HFF-Myc (cell line): Measurements from ENCODE around the gene PHACTR2.

Source experiments
- DNase-seq: peaks from one replicate; pipeline ENCODE4 v3.0.0-alpha.2; 2011; ENCODE audit warnings: low read depth; ENCODE audit errors: extremely low read depth
- H3K4me3 ChIP-seq: replicated peaks from 2 replicates; pipeline ENCODE4 v1.5.1; 2011; ENCODE audit warnings: low read depth, mild to moderate bottlenecking, control low read depth, low read length
- CTCF ChIP-seq: IDR thresholded peaks from 2 replicates; pipeline ENCODE4 v1.5.1; 2012; ENCODE audit warnings: mild to moderate bottlenecking, low read depth, low read length, control low read depth; ENCODE audit errors: missing control alignments

Gene PHACTR2

GRCh38 chr6:143753678-143754077 is 75.9 kb downstream of the PHACTR2 start:
- no peak for DNase-seq
- H3K4me3 ChIP-seq: no peak overlapping the region
- TF ChIP-seq CTCF: no peak

- H3K4me3 ChIP-seq: no peak overlapping the region
- TF ChIP-seq CTCF: no peak
- no peak for DNase-seq
Observed at GRCh38 chr6:143754204-143754603, 76.4 kb downstream of the PHACTR2 start.

GRCh38 chr6:143755301-143755744 is 77.6 kb downstream of the PHACTR2 start:
- DNase-seq: no peak
- TF ChIP-seq CTCF: no peak
- no peak overlapping the region for H3K4me3 ChIP-seq

GRCh38 chr6:143757346-143757832 is 79.6 kb downstream of the PHACTR2 start:
- H3K4me3 ChIP-seq: no peak overlapping the region
- no peak for DNase-seq
- no peak for TF ChIP-seq CTCF

GRCh38 chr6:143758551-143758950 is 80.8 kb downstream of the PHACTR2 start:
- TF ChIP-seq CTCF: no peak
- no peak for DNase-seq
- H3K4me3 ChIP-seq: no peak overlapping the region

- TF ChIP-seq CTCF: no peak
- DNase-seq: no peak
- no peak overlapping the region for H3K4me3 ChIP-seq
Observed at GRCh38 chr6:143759666-143760065, 81.9 kb downstream of the PHACTR2 start.

- H3K4me3 ChIP-seq: no peak overlapping the region
- TF ChIP-seq CTCF: no peak
- no peak for DNase-seq
Observed at GRCh38 chr6:143761074-143761473, 83.3 kb downstream of the PHACTR2 start.
